ENCODE results near the gene BBX.

- TF ChIP-seq CTCF (conservative IDR thresholded peaks at IDR 0.05; ENCODE audit: low read depth, low read length) = no peak
- no peak for TF ChIP-seq EZH2 (IDR thresholded peaks at IDR 0.05; ENCODE audit: low read length, unreplicated experiment)
- TF ChIP-seq EZH2phosphoT487 (IDR thresholded peaks at IDR 0.05; ENCODE audit: borderline replicate concordance, low read length) = no peak
Measured at GRCh38 chr3:107734317-107734716, 211.6 kb downstream of the BBX start.
